ENCODE results near the gene SPESP1.

Gene SPESP1

GRCh38 chr15:68993276-68993675, 63.0 kb downstream of the SPESP1 start:
- no peak for DNase-seq

- no peak for DNase-seq
These were observed 63.8 kb downstream of the SPESP1 start for GRCh38 chr15:68994149-68994548.

- DNase-seq = no peak
These were observed 64.8 kb downstream of the SPESP1 start for GRCh38 chr15:68994981-68995761.
